Activated T-helper 2 cell treated with anti-CD3 and anti-CD28 coated beads, Interferon-gamma antibody, Interleukin-2, Interleukin-4, amounts not matched to agents 10 μg/mL and 5 μg/mL and 100 μg/mL, durations not matched to agents 14 hours and 24 hours and 36 hours (primary cell): ENCODE data around the gene SLC6A4. TPM values are rescaled to one million over a fixed set of nuclear protein-coding genes. Genes with fewer than 3 reads are reported as not detected.

ENCODE experiments used
- DNase-seq: peaks from one replicate; pipeline ENCODE4 v3.0.0; 2021; ENCODE audit warnings: low spot score
- H3K27ac Mint-ChIP-seq: one replicate; pipeline ENCODE4 v1.8.0; 2021; ENCODE audit warnings: mixed read lengths
- H3K27me3 Mint-ChIP-seq: one replicate; pipeline ENCODE4 v1.8.0; 2021; ENCODE audit warnings: low read depth, mixed read lengths
- H3K36me3 Mint-ChIP-seq: one replicate; pipeline ENCODE4 v1.8.0; 2021; ENCODE audit warnings: low read depth, mixed read lengths
- H3K4me1 Mint-ChIP-seq: one replicate; pipeline ENCODE4 v1.8.0; 2021; ENCODE audit warnings: low read depth, mixed read lengths
- H3K4me3 Mint-ChIP-seq: one replicate; pipeline ENCODE4 v1.8.0; 2021; ENCODE audit warnings: low read depth, mild to moderate bottlenecking, moderate library complexity, mixed read lengths
- H3K9me3 Mint-ChIP-seq: one replicate; pipeline ENCODE4 v1.8.0; 2021; ENCODE audit warnings: mixed read lengths
- intact Hi-C: fragments of 100-400 bp; cut with micrococcal nuclease; formaldehyde crosslinking; loops from one replicate; pipeline ENCODE4 v1.15.1; 2023
- total RNA-seq: library from RNA; stranded (reverse); gene quantifications from 2 replicates; pipeline ENCODE4 v1.2.3, GENCODE V29; 2022

SLC6A4 gene
- total RNA-seq, 1 donor from 2014 or later, result not detected

DNA sequence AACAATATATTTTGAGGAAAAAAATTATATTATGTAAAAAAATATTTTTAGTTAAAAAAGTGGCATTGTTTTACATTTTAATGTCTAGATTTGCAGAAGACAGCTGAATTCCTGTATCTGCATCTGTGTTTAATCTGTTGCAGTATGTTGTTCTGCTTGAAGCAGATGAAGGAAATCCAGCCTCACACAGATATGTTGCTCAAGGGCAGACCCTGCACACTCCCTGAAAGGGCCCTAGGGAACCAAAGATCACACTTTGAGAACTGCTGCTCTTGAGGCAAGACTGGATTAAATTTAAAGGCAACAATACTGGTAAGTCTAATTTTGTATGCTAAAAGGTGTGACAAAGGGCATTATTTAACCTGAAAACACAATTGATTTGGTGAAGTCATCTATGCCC lies 16.4 kb upstream of the SLC6A4 start:
- H3K36me3 Mint-ChIP-seq, result peaks cover 57% of the 10 kb centered on the region
- intact Hi-C loops, result no loop called here
- H3K9me3 Mint-ChIP-seq, result no peaks in the 10 kb centered on the region
- no peaks in the 10 kb centered on the region for H3K4me1 Mint-ChIP-seq
- DNase-seq, result no peak
- H3K27me3 Mint-ChIP-seq, result no peaks in the 10 kb centered on the region
- no peak overlapping the region for H3K27ac Mint-ChIP-seq
- no peak overlapping the region for H3K4me3 Mint-ChIP-seq

DNA sequence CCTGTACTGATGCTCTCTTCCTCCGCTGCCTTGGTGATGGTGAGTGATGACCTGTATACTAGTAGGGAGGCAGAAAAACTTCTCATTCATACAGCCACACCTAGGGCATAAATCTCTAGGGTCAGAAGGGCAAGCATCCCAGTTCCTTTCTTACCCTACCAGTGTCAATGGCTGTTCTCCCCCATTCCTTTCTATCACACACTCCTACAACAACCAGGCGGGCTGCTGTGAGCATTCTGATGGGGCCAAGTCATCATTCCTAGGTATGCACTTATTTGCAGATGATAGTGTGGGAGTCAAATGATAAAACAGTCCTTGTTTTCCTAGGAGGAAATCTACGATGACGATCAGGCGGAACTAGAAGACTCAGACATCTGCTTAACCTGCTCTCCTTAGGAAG lies 14.0 kb upstream of the SLC6A4 start:
- Mint-ChIP-seq H3K27ac (no peak overlapping the region), H3K4me1 (no peaks in the 10 kb centered on the region), H3K4me3 (no peak overlapping the region), H3K9me3 (no peaks in the 10 kb centered on the region), H3K27me3 (no peaks in the 10 kb centered on the region), H3K36me3 (peaks cover 55% of the 10 kb centered on the region)
- DNase-seq, result no peak
- intact Hi-C loops, result no loop called here

DNA sequence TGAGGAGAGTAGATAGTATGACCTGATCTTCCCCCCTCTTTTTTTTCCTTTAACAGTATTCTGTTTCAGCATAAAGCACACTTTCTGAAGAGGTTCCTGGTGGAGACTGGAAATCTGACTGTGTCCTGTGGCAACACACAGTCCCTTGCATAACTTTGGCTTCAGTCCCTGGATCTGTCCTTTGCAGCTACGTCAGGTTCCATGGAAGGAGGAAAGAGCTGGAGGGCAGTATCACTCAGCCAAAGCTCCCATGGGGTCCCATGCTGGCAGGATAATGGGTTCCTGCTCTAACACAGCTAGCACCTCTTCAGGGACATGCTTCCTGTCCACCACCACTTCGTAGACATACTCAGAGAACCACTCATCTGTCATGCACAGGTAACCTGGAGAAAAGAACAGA lies 13.3 kb upstream of the SLC6A4 start:
- H3K4me3 Mint-ChIP-seq, result no peak overlapping the region
- no peaks in the 10 kb centered on the region for H3K27me3 Mint-ChIP-seq
- H3K36me3 Mint-ChIP-seq, result peaks cover 55% of the 10 kb centered on the region
- no peak for DNase-seq
- intact Hi-C loops, result no loop called here
- no peaks in the 10 kb centered on the region for H3K4me1 Mint-ChIP-seq
- H3K27ac Mint-ChIP-seq, result no peak overlapping the region
- no peaks in the 10 kb centered on the region for H3K9me3 Mint-ChIP-seq

DNA sequence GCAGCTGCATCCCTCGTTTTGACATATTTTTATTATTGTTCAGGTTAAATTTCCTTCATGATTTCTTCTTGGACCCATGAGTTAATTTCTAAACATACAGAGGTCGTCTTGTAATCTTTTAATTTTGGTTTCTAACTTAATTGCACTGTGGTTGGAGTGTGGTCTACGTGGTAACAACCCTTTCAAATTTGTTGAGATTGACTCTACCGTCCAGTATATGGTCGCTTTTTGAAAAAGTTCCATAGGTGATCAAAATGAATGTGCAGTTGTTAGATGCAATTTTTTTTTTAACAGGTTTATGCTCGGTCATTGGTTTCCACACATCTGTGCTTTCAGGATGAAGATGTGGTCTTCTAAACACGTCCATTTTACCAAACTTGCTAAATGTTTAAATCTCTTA lies 11.0 kb upstream of the SLC6A4 start:
- Mint-ChIP-seq H3K36me3 (peaks cover 44% of the 10 kb centered on the region), H3K4me1 (no peaks in the 10 kb centered on the region), H3K27me3 (peaks cover 2% of the 10 kb centered on the region), H3K9me3 (no peaks in the 10 kb centered on the region), H3K27ac (no peak overlapping the region), H3K4me3 (no peak overlapping the region)
- DNase-seq, result no peak
- intact Hi-C loops, result no loop called here

DNA sequence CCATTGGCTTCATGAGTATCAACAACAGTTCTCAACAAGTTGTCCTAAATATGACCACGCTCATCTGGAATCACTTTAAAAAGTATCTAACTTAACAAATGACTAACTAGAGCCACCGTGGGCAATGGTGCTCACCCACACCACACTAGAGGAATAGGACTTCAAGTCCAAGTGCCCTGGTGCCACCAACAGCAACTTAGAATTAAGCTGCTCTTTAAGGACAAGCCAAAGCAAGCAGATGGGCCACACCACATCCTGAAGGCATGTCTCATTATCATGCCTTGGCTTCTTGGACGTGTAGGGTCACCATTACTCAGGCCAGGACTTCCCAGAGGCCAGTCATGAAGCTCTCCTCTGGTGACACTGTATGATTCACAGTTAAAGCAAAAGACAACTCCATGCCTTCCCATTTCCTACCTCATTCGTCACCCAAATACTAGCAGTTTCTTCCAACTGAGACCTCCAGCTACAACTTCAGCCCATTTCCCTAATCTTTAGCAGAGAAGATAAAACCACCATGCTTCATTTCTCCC lies 9.4 kb upstream of the SLC6A4 start:
- DNase-seq, result no peak
- intact Hi-C loops, result no loop called here
- Mint-ChIP-seq H3K36me3 (peaks cover 35% of the 10 kb centered on the region), H3K9me3 (no peaks in the 10 kb centered on the region), H3K4me3 (no peak overlapping the region), H3K27ac (no peak overlapping the region), H3K4me1 (no peaks in the 10 kb centered on the region), H3K27me3 (peaks cover 4% of the 10 kb centered on the region)

DNA sequence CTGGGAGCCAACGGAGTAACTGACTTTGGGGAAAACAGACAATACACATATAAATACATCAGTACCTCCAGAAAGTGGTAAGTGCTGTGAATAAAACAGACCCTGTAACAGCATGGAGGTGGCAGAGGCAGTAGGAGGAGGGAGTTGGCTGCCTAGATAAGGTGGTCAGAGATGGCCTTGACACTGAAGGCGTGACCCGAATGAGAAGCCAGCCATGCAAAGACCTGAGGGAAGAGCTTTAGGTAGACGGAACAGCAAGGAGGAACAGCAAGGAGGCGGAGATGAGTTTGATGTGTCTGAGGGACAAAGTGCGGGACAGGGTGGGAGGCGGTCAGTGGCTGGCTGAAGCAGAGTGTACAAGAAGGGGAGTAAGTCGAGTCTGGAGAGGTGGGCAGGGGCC lies 8.1 kb upstream of the SLC6A4 start:
- Mint-ChIP-seq H3K4me3 (no peak overlapping the region), H3K27ac (no peak overlapping the region), H3K27me3 (peaks cover 10% of the 10 kb centered on the region), H3K36me3 (peaks cover 22% of the 10 kb centered on the region), H3K9me3 (no peaks in the 10 kb centered on the region), H3K4me1 (no peaks in the 10 kb centered on the region)
- DNase-seq, result no peak
- intact Hi-C loops, result no loop called here

DNA sequence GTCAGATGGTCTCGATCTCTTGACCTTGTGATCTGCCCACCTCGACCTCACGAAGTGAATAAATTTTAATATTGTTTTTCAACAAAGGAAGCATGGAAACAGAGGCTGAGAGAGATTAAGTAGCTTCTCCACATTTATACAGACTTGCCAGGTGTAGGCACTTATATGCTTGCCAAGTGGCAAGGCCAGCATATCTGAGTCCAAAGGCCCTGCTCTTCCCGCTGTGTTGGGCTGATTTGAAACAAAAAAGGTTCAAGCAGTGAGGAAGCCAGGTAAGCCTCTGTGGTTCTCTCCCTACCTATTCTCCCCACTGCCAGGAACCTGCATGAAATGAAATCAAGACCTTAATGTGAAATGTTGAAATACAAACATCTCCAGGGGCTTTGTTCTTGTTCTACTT lies 7.5 kb upstream of the SLC6A4 start:
- no peak overlapping the region for H3K27ac Mint-ChIP-seq
- H3K4me3 Mint-ChIP-seq, result no peak overlapping the region
- H3K9me3 Mint-ChIP-seq, result no peaks in the 10 kb centered on the region
- H3K36me3 Mint-ChIP-seq, result peaks cover 16% of the 10 kb centered on the region
- peaks cover 14% of the 10 kb centered on the region for H3K27me3 Mint-ChIP-seq
- peaks cover 1% of the 10 kb centered on the region for H3K4me1 Mint-ChIP-seq
- DNase-seq, result no peak
- intact Hi-C loops, result no loop called here

DNA sequence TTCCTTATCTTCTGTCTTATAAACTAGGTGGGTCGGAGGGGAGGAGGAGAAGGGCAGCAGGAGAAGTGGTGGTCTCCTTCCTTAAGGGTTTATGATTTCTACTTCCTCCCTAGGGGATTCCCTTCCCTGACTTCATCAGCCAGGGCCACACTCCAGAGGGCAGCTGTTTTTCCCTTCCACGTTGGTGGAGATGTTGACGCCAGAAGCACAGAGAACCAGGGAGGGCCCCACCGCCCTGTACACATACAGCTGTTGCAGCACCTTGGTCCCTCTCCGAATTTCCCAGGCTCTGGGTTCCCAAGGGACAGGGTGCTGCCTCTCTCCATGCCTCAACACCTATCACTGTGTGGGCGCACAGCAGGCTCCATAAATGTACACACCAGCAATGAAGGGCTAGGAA lies 5.6 kb upstream of the SLC6A4 start:
- no peaks in the 10 kb centered on the region for H3K9me3 Mint-ChIP-seq
- H3K27ac Mint-ChIP-seq, result no peak overlapping the region
- H3K4me1 Mint-ChIP-seq, result peaks cover 3% of the 10 kb centered on the region
- no peaks in the 10 kb centered on the region for H3K36me3 Mint-ChIP-seq
- H3K27me3 Mint-ChIP-seq, result peaks cover 30% of the 10 kb centered on the region
- no peak overlapping the region for H3K4me3 Mint-ChIP-seq
- intact Hi-C loops, result no loop called here
- DNase-seq, result no peak

DNA sequence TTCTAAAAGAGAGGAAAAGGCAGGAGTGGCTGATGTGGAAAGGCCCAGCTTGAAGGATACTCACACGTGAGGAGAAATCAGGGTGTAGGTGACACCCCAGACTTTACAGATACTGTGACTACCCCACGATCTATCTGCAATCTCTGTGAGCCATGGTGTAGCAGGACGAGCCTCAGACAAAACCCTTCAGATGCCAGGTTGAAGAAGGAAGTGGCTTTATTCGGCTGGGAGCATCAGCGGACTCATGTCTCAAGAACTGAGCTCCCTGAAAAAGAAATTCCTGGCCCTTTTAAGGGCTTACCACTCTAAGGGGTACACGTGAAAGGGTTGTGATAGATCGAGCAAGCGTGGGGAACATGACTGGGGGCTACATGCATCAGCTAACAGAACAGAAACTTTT lies 4.7 kb upstream of the SLC6A4 start:
- peaks cover 34% of the 10 kb centered on the region for H3K27me3 Mint-ChIP-seq

DNA sequence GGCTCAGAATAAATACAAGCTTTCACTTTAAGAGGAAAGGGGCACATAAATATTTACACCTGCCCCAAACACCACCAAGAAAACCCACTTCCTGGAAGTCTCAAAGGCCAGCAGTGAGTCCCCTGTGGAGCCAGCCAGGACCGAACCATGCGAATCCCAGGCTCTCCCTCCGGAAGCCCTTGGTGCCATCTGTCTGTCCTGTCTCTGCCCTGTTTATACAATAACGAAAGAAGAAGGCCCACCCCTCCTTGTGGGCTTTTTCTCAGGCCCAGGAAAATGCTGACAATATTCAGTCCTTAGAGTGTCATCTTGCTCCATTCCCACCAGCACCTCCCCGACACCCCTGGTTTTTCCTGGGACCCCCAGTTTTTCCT lies 3.6 kb upstream of the SLC6A4 start:
- Mint-ChIP-seq H3K4me1 (peaks cover 10% of the 10 kb centered on the region), H3K4me3 (no peak overlapping the region), H3K9me3 (no peaks in the 10 kb centered on the region), H3K27me3 (peaks cover 43% of the 10 kb centered on the region), H3K36me3 (no peaks in the 10 kb centered on the region), H3K27ac (no peak overlapping the region)
- DNase-seq, result no peak
- intact Hi-C loops, result no loop called here

More for the DNA sequence above, 4.7 kb upstream of the SLC6A4 start:
- H3K4me3 Mint-ChIP-seq, result no peak overlapping the region
- intact Hi-C loops, result no loop called here
- no peak for DNase-seq
- no peaks in the 10 kb centered on the region for H3K36me3 Mint-ChIP-seq
- no peaks in the 10 kb centered on the region for H3K9me3 Mint-ChIP-seq
- no peak overlapping the region for H3K27ac Mint-ChIP-seq
- H3K4me1 Mint-ChIP-seq, result peaks cover 5% of the 10 kb centered on the region

DNA sequence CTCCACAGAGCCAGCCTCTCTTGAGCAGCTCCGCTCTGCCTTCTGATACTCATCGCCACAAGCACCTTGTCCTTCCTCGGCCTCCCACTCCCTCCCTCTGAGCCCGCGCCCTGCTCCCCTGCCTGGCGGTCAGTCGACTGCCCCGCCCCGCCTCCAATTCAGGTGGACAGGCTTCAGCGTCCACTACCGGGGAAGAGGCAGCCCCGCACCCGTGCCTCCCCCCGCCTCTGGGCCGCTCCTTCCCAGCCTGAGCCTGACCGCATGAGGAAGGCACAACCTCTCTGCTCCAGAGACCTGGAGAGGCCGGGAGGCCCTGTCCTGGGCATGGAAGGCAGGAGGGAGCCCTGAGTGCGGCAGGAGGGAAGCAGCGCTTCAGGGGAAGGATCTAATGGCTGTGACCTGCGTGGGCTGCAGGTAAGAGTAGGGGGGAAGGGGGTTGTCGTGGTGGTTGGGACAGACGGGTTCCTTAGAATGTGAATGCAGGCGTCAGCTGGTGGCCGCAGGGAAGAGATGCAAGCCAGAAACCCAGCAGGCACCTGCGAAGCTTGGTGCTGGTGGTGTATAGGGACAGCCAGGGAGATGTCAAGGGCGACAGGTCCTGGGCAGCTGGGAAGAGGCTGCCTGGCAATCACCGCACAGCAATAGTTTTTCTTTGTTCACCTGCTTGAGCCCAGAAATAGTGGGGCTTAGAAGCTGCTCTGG lies 3.0 kb upstream of the SLC6A4 start:
- Mint-ChIP-seq H3K4me3 (no peak overlapping the region), H3K9me3 (no peaks in the 10 kb centered on the region), H3K36me3 (no peaks in the 10 kb centered on the region), H3K27ac (no peak overlapping the region), H3K4me1 (peaks cover 10% of the 10 kb centered on the region), H3K27me3 (peaks cover 48% of the 10 kb centered on the region)
- DNase-seq, result no peak
- intact Hi-C loops, result no loop called here

DNA sequence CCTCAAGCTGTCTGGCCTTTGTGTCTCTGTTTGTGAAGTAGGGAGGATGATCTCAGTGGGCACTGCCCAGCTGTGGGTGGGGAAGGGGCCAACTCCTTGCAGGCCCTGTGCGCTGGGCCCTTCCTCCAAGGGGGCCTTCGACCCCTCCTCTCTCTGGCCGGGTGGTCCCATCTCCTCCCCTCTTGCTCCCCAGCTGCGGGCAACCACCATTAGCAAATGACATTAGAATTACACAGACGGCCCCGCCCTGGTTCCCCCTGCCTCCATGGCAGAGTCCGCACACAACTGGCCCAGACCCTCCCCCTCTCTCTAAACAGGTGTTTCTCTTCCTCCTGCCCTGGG lies 2.5 kb upstream of the SLC6A4 start:
- H3K4me3 Mint-ChIP-seq, result no peak overlapping the region
- no peaks in the 10 kb centered on the region for H3K36me3 Mint-ChIP-seq
- no peak for DNase-seq
- H3K27me3 Mint-ChIP-seq, result peaks cover 52% of the 10 kb centered on the region
- H3K9me3 Mint-ChIP-seq, result no peaks in the 10 kb centered on the region
- intact Hi-C loops, result no loop called here
- peaks cover 10% of the 10 kb centered on the region for H3K4me1 Mint-ChIP-seq
- H3K27ac Mint-ChIP-seq, result no peak overlapping the region

DNA sequence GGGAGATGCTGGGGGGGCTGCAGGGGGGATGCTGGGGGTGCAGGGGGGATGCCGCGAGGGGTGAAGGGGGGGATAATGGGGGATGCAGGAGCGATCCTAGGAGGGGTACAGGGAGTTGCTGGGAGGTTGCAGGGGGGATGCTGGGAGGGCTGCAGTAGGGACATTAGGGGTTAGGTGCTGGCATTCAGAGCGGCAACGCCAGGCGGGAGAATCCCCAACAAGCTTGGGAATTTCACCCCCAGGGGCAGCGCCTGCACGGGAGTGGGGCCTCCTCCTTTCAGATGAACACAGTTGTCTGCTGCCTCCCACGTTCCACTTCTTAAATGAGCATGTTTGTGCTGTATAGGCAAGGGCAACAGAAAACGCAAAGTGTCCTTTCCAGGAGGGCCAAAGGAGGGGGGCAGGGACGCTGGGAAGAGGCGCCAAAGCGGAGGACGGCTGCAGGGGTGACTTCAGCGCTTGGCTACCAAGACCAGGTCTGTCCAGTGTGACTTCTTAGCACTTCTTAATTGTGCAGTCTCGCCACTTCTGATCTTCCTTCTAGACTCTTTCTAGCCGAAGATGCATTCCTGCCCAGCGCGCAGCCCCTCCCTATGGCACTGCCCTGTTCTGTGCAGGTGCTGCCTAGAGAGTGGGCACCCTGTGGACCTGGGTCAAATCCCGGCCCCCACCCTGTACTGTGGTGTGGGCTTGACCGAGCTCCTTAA lies 2.0 kb upstream of the SLC6A4 start:
- H3K4me3 Mint-ChIP-seq, result no peak overlapping the region
- no peak overlapping the region for H3K27ac Mint-ChIP-seq
- intact Hi-C loops, result no loop called here
- H3K27me3 Mint-ChIP-seq, result peaks cover 57% of the 10 kb centered on the region
- H3K4me1 Mint-ChIP-seq, result peaks cover 10% of the 10 kb centered on the region
- H3K9me3 Mint-ChIP-seq, result no peaks in the 10 kb centered on the region
- no peak for DNase-seq
- no peaks in the 10 kb centered on the region for H3K36me3 Mint-ChIP-seq
